CD4-positive, alpha-beta T cell treated with Interferon gamma for 1 hour (primary cell): ENCODE data around the gene LRRC70.
"Not testable (repeated sequence)": the region's sequence is repeated elsewhere in the genome, so short reads cannot be mapped to it uniquely, and the experiment has no call there.

Experiments
- DNase-seq: peaks from one replicate; pipeline ENCODE4 v3.0.0-alpha.2; 2020

LRRC70 gene

GRCh38 chr5:62578540-62578939 is at the start of gene LRRC70:
TSS of gene LRRC70 (plus strand) at chr5:62578819. CDS start at chr5:62579439, 620 bp downstream.
- DNase-seq: peak; percentile 12

DNA sequence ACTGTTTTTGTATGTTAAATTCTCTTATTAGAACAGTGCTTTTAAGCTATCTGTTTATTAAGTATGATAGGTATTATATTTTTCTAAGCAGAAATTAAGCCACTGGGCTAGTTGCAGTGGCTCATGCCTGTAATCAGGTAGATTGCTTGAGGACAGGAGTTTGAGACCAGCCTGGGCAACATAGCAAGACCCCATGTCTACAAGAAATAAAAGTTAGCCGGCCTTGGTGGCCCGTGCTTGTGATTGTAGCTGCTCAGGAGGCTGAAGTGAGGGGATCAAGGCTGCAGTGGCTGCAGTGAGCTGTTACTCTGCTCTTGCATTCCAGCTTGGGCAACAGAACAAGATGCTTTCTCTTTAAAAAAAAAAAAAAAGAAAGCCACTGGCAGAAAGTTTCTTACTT is 45.0 kb upstream of the LRRC70 start:
- DNase-seq: no peak

DNA sequence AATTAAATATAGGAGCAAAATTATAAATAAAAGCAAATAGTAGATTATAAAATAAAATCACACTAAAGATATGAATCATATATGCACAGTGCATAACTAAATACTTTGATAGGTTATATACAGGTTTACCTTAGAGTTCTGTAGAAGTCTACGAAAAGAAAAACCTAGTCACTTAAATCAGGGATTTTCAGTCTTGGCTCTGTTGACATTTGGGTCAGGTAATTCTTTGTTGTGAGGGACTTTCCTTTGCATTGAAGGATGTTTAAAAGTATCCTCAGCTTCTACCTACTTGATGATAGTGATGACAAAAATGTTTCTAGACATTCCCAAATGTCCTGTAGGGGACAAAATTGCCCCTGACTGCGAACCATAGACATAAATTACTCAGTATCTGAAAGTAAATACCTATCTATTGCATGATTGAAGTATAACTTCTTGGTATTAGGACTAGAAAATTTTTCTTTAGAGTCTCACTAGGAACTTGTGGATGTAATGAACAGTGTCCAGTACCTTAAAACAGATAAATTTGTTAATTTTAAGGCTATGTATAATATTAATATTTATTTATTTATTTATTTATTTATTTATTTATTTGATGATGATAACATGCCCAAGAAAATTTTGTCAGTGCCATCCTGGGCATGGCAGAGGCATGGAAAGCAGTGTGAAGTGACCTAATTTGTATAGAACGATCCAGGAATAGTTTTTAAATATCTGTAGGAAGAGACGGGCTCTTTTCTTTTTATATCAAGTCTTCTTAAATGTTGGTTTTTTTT is 44.0 kb upstream of the LRRC70 start:
- no peak for DNase-seq

DNA sequence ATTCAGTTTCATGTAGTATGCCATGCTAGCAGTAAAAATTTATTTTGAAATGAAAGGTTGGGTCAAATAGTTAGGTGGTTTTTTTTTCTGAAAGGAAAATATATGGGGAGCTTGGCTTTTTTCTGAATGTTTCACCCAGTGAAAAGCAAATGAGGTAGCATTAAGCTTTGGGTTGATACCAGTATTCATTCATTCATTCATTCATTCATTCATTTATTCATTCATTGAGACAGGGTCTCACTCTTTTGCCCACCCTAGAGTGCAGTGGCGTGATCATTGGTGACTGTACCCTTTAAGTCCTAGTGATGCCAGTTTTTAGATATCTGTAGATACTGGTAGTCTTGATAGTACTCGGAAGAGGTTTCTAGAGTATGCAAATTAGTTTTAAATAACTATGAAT is 42.4 kb upstream of the LRRC70 start:
- DNase-seq: no peak

DNA sequence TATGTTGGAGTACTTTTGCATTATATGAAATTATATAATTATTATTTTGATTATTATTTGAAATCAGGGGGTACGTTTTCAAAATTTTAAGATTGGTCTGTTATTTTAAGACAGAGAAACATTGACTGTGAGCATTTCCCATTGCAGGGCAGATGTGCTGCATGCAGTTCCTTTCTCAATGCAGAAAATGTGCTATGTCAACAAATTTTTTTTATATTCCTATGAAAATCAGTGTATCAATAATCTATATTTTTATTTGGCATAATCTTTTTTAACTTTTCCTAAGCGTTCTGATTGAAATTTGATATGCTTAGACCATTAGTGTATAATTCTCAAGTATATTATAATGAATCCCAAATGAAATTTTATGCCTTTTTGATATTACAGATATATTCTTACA is 41.8 kb upstream of the LRRC70 start:
- no peak for DNase-seq

- DNase-seq: no peak
Observed at GRCh38 chr5:62538017-62538942, 40.3 kb upstream of the LRRC70 start.

DNA sequence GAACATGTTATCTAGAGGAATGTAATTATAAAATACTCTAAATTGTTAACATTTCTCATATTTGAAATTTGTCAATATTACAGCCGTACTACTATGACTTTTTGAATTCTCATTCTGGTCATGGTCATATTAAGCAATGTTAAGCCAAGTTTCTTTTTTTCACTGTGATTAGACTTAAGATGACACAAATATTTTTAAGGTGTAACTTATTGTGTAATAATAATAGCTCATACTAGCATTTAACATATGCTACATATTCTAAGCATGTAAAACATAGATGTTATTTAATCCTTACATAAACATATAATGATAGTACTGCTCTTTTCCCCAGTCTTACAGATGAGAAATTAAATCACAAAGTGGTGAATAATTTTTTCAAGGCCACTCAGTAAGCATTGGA is 35.9 kb upstream of the LRRC70 start:
- no peak for DNase-seq

DNA sequence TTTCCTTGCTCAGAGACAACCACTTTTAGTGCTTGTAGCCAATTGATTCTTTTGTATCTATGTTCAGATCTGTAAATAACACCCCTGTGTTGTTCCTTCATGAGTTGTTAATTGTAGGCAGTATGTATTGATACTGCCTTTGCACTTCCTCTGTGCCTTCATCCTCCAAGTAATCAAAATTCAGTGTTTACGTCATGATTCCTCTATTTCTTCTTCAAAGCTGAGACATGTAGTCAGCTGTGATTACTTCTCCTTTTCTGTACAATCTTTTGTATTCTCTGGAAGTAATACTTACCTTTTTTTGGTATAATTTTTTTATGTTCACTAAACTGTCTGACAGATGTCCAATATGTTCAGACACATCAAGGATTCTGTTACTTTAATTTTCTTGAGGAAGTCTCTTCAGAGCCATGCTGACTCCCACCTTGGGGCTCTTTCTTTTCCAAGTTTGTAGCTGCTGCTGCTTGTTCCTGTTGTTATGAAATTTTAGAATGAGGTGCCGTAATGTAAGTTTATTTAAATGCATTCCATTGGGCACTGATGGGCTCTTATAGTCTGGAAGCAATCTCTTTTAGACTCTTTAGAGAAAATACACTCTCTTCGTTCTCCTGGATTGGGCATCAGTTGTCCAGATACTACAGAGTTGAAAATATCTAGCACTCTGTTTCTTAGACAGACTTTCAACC is 30.5 kb upstream of the LRRC70 start:
- no peak for DNase-seq

GRCh38 chr5:62550103-62550502 is 28.5 kb upstream of the LRRC70 start:
- DNase-seq: no peak

GRCh38 chr5:62555930-62556329 is 22.7 kb upstream of the LRRC70 start:
- no peak for DNase-seq

DNA sequence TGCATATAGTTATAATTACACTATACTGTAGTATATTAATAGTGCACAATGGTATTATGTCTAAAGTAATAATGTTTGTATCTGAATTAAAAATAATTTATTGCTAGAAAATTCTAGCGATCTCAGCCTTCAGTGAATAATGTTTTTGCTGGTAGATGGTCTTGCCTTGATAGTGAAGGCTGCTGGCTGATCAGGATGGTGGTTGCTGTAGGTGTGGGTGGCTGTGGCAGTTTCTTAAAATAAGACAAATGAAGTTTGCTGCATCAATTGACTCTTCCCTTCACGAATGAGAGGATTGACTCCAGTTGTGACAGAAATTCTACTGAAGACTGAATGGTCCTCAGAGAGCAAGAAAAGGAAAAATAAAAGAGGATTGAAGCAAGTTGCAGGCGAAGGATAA is 19.7 kb upstream of the LRRC70 start:
- no peak for DNase-seq

- no peak for DNase-seq
Observed at GRCh38 chr5:62560786-62561185, 17.8 kb upstream of the LRRC70 start.

GRCh38 chr5:62561896-62562295 is 16.7 kb upstream of the LRRC70 start:
- DNase-seq: no peak

DNA sequence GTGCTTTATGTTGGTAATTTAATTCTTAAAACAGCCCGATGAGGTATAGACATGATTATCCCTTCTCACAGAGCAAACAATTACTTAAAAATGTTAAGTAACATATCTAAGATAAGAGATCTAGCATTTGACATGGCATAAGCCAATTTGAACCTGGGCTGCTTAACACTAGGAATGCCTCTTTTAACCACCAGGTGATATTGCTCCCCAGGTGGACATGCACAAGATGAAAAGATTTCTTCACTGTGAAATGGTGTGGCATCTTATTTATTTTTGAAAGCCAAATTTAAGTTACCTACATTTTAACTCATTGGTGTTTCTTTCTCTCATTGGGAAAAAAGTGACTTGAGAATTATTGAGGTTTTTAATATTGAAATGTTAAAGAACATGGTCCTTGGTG is 15.8 kb upstream of the LRRC70 start:
- no peak for DNase-seq

- no peak for DNase-seq
Observed at GRCh38 chr5:62564101-62564500, 14.5 kb upstream of the LRRC70 start.

- not testable (repeated sequence) for DNase-seq
Observed at GRCh38 chr5:62565740-62566139, 12.9 kb upstream of the LRRC70 start.

DNA sequence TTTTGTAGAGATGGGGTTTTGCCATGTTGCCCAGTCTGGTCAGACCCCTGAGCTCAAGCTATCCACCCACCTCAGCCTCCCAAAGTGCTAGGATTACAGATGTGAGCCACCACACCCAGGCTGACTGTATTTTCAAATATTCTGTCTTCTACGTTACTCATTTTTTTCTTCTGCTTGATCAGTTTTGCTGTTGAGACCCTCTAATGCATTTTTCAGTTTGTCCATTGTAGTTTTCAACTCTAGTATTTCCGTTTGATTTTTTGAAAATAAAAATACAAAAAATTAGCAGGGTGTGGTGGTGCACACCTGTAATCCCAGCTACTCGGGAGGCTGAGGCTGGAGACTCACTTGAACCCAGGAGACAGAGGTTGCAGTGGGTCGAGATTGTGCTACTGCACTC is 10.5 kb upstream of the LRRC70 start:
- DNase-seq: no peak

- no peak for DNase-seq
Observed at GRCh38 chr5:62568800-62569432, 9.7 kb upstream of the LRRC70 start.

- DNase-seq: no peak
Observed at GRCh38 chr5:62569470-62569869, 9.1 kb upstream of the LRRC70 start.

DNA sequence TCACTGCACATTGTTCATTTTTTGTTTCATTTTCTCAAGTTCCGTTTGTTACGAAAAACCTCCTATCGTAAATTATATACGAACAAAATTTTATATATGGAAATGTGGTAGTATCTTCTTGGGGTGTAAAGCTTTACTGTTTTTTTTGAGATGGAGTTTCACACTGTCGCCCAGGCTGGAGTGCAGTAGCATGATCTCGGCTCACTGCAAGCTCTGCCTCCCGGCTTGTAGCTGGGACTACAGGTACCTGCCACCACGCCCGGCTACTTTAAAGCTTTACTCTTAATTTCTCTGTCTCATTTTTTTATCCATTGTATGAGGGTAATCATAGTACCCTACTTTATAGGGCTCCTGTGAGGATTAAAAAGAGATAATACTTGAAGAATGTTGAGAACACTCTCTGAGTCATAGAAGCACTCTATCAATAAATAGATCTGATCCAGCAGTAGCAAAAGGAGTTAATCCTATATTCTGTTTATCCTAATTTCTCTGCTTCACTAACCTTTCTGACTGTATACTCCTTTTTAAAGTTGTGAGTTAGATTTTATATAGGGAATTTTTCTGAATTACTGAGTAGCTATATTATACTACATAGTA is 5.6 kb upstream of the LRRC70 start:
- DNase-seq: no peak

DNA sequence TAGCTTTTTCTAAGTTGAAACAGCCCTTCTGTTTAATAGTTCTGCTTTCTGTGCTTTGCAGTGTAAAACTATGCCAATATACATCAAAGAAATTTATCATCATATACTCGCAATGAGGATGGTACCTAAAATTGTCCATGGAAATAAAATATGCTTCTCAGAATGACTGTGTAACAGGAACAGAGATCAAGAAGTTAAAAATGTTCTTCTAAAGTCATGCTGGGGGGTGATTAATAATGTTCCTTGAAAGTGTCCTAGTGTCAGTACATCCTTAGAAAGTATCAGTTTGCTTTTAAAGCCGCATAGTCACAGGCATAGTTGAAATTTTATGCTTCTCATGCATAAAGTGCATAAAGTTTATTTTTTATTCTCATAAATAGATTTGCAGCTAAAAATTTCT is 4.0 kb upstream of the LRRC70 start:
- DNase-seq: no peak

GRCh38 chr5:62575066-62575465 is 3.6 kb upstream of the LRRC70 start:
- DNase-seq: no peak

- DNase-seq: no peak
Observed at GRCh38 chr5:62575489-62575888, 3.1 kb upstream of the LRRC70 start.
